Kidney (tissue), 14 donors: ENCODE data around the gene PPP1R16B. TPM values are rescaled to one million over a fixed set of nuclear protein-coding genes. Genes with fewer than 3 reads are reported as not detected.

ENCODE experiments used
- DNase-seq, 5 donors: peaks; one replicate each; pipeline ENCODE4 v3.0.0-alpha.2; 2013 to 2020
- FAIRE-seq: peaks from 2 replicates; lab custom pipeline; 2012; peaks lifted over from hg19 to GRCh38; lab: Jason Lieb, UNC
- H3K27ac ChIP-seq, 2 donors: one replicate each; pipeline ENCODE4 v1.7.0; 2013; ENCODE audit warnings: low read depth in 2 of 2, low read length in 2 of 2, inconsistent platforms in 1 of 2
- H3K27me3 ChIP-seq: one replicate; pipeline ENCODE4 v1.7.1; 2013; ENCODE audit warnings: low read length, inconsistent platforms; ENCODE audit not compliant: control insufficient read depth, insufficient read depth
- H3K36me3 ChIP-seq, 3 donors: one replicate each; pipeline versions ENCODE4 v1.7.0 to v1.7.1; 2013; ENCODE audit warnings: low read length in 3 of 3, control low read depth in 1 of 3, inconsistent platforms in 1 of 3; ENCODE audit not compliant: insufficient read depth in 3 of 3, control insufficient read depth in 2 of 3
- H3K4me1 ChIP-seq, 3 donors: one replicate each; pipeline versions ENCODE4 v1.7.0 to v1.7.1; 2013; ENCODE audit warnings: low read length in 3 of 3, inconsistent platforms in 1 of 3, low read depth in 1 of 3; ENCODE audit not compliant: control insufficient read depth in 2 of 3, insufficient read depth in 2 of 3
- H3K4me3 ChIP-seq, 3 donors: one replicate each; pipeline versions ENCODE4 v1.7.0 to v1.8.1; 2013; ENCODE audit warnings: low read length in 3 of 3, control low read depth in 1 of 3, inconsistent platforms in 1 of 3
- H3K9ac ChIP-seq, 3 donors: one replicate each; pipeline versions ENCODE4 v1.7.0 to v1.7.1; 2013; ENCODE audit warnings: low read length in 3 of 3, control low read depth in 1 of 3, inconsistent platforms in 1 of 3
- H3K9me3 ChIP-seq, 3 donors: one replicate each; pipeline versions ENCODE4 v1.7.0 to v1.7.1; 2013; ENCODE audit warnings: low read length in 3 of 3, control low read depth in 1 of 3, inconsistent platforms in 1 of 3; ENCODE audit not compliant: control insufficient read depth in 2 of 3, insufficient read depth in 1 of 3
- CTCF ChIP-seq: IDR thresholded peaks from 3 replicates; pipeline ENCODE4 v1.5.1; 2012; ENCODE audit warnings: mild to moderate bottlenecking, moderate library complexity, borderline replicate concordance; ENCODE audit not compliant: insufficient read depth; ENCODE audit errors: extremely low read depth
- intact Hi-C: fragments of 100-400 bp; cut with DNase I; formaldehyde crosslinking; loops from one replicate; pipeline ENCODE4 v1.11.1; 2022
- polyA plus RNA-seq: library from polyadenylated mRNA; stranded (reverse); fragments of 350-450 nt; fragmentation: Illumina TruSeq; extraction: RNeasy Lipid Tissue Mini Kit (QIAGEN cat#74804); gene quantifications from one replicate; pipeline ENCODE4 v1.2.3, GENCODE V29; 2014; ENCODE audit warnings: low read depth, low replicate concordance; ENCODE audit not compliant: insufficient read depth
- total RNA-seq: library from RNA; stranded (reverse); fragmentation: NEBNext Ultra II Directional; extraction: Animal tissue kit (Norgen Biotek cat#: 25700); gene quantifications from one replicate; pipeline ENCODE4 v1.2.1, GENCODE V29; 2021
- donor health status: control.
- donor health status: control.
- donor health status: control.
- donor health status: control.
- donor health status: control.
- donor health status: DM: yes; HTN: yes; CAD: no.
- donor health status: Normal renal cell carcinoma (clear cell type).

Gene PPP1R16B
- total and polyA plus RNA-seq, 2 donors from 2014 or later, result 11.5 to 29.4 TPM

DNA sequence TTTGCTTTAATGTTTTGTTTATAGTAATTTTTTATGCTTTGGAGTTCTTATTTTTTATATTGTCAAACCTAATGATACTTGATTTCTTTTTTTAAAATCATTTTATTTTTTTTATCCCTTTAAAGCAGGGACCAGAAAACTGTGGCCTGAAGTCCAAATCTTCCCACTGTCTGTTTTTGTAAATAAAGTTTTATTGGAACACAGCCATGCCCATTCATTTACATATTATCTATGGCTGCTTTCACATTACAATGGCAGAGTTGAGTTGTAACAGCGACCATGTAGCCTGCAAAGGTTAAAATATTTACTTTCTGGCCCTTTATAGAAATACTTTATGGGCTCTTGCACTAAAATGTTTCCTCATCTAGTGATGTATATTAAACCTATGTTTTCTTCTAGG is 42.3 kb downstream of the PPP1R16B start:
- Histone ChIP-seq H3K27ac (no peak overlapping the region), H3K27me3 (no peaks in the 10 kb centered on the region), H3K4me3 (no peak overlapping the region), H3K9me3 (no peaks in the 10 kb centered on the region), H3K4me1 (no peaks in the 10 kb centered on the region), H3K36me3 (no peaks in the 10 kb centered on the region), H3K9ac (no peak overlapping the region)
- TF ChIP-seq CTCF, result no peak
- DNase-seq, result no peak
- intact Hi-C loops, result no loop called here
- FAIRE-seq, result no peak

- Histone ChIP-seq H3K27ac (no peak overlapping the region), H3K27me3 (no peaks in the 10 kb centered on the region), H3K9ac (no peak overlapping the region), H3K9me3 (no peaks in the 10 kb centered on the region), H3K4me3 (no peak overlapping the region), H3K4me1 (no peaks in the 10 kb centered on the region), H3K36me3 (no peaks in the 10 kb centered on the region)
- DNase-seq, result no peak
- intact Hi-C loops, result no loop called here
- TF ChIP-seq CTCF, result no peak
- no peak for FAIRE-seq
These were observed 48.3 kb downstream of the PPP1R16B start for GRCh38 chr20:38853759-38854158.

GRCh38 chr20:38854654-38855066 is 49.2 kb downstream of the PPP1R16B start:
- Histone ChIP-seq H3K9me3 (no peaks in the 10 kb centered on the region), H3K4me3 (no peak overlapping the region), H3K27me3 (no peaks in the 10 kb centered on the region), H3K36me3 (no peaks in the 10 kb centered on the region), H3K9ac (no peak overlapping the region), H3K4me1 (no peaks in the 10 kb centered on the region), H3K27ac (no peak overlapping the region)
- TF ChIP-seq CTCF, result no peak
- intact Hi-C loops, result no loop called here
- FAIRE-seq (no peak), DNase-seq (no peak)

DNA sequence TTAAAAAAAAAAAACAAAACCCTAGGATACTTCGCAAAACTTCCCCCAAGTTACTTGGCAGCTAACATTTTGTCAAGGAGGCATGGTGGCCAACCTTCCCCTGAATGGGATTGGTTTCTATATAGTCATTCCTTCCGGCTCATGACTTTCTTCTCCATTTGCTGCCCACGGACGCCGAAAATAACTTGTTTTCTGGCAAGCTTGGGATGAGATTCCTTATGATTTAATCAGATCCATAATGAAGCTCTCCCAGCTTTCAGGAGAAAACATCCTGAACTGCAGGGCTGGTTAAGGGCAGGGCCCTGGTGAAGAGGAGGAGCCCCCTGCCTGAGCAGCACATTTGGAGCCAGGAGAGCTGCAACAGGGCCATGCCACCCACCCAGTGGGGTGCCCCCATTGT is 49.9 kb downstream of the PPP1R16B start:
- Histone ChIP-seq H3K4me1 (no peaks in the 10 kb centered on the region), H3K4me3 (no peak overlapping the region), H3K9me3 (no peaks in the 10 kb centered on the region), H3K9ac (no peak overlapping the region), H3K27ac (no peak overlapping the region), H3K36me3 (no peaks in the 10 kb centered on the region), H3K27me3 (no peaks in the 10 kb centered on the region)
- no peak for FAIRE-seq
- no peak for TF ChIP-seq CTCF
- no peak for DNase-seq
- intact Hi-C loops, result no loop called here
